AG10803 (cell line): Measurements from ENCODE around the gene GOLGA8G.
"Not testable (repeated sequence)": the region's sequence is repeated elsewhere in the genome, so short reads cannot be mapped to it uniquely, and the experiment has no call there.

Source experiments
- DNase-seq: peaks from one replicate; pipeline ENCODE4 v3.0.0; 2010; ENCODE audit warnings: low read depth
- H3K4me3 ChIP-seq: 2 replicates; pipeline ENCODE4 v1.5.1; 2011; ENCODE audit warnings: mild to moderate bottlenecking, low read length, control low read depth

The GOLGA8G gene

GRCh38 chr15:28532954-28533353 is at the start of gene GOLGA8G:
TSS of gene GOLGA8G (minus strand) at chr15:28532971. CDS start at chr15:28532909, 62 bp downstream.
- not testable (repeated sequence) for H3K4me3 ChIP-seq, DNase-seq

GRCh38 chr15:28573351-28573750 is 40.6 kb upstream of the GOLGA8G start:
- not testable (repeated sequence) for H3K4me3 ChIP-seq, DNase-seq

- not testable (repeated sequence) for DNase-seq, H3K4me3 ChIP-seq
These were observed 20.5 kb upstream of the GOLGA8G start, which contains the start of gene GOLGA6L25 for GRCh38 chr15:28553268-28553667. TSS of gene GOLGA6L25 (plus strand) at chr15:28553568. CDS start at chr15:28553629, 61 bp downstream.

- not testable (repeated sequence) for DNase-seq, H3K4me3 ChIP-seq
These were observed 17.6 kb downstream of the GOLGA8G start for GRCh38 chr15:28515208-28515607.

- not testable (repeated sequence) for H3K4me3 ChIP-seq, DNase-seq
These were observed 18.6 kb downstream of the GOLGA8G start for GRCh38 chr15:28514128-28514527.

- DNase-seq, H3K4me3 ChIP-seq: not testable (repeated sequence)
These were observed 24.4 kb downstream of the GOLGA8G start for GRCh38 chr15:28508217-28508889.

- DNase-seq, H3K4me3 ChIP-seq: not testable (repeated sequence)
These were observed 51.4 kb downstream of the GOLGA8G start for GRCh38 chr15:28481340-28481739.
